GM19452 (cell line): ENCODE data around the gene MISP.

Source experiments
- ATAC-seq: cut with Tn5 transposase; IDR thresholded peaks from one replicate; pipeline ENCODE4 v1.9.1; 2021; ENCODE audit not compliant: unreplicated experiment

The MISP gene

DNA sequence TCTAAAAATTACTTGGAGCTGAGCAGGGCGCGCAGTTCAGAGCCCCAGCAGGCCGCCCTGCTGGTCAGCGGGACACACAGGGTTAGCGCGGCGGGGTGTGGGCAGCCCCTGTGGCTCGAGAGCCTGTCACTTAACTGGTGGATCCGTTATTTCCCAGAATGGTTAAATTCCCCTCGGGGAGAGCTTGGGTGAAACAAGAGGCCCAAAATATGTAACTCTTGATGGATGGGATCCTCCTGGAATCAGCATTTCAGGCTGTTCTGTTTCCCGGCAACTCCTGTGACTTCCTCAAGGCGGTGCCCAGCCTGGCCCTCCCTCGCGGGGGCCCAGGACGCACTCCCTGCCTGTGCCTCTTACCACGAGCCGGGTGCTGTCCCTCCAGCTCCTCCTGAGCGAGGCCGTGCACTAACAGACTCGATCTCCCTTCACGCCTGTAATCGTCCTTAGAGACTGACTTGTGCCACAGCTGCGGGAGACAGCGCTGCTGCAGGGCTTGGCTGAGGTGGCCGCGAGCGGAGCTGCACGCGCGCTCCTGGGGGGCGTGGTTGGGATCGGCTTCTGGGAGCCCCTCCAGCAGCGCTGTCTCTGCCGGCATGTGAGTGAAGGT is 56.0 kb downstream of the MISP start:
- no peak for ATAC-seq

GRCh38 chr19:807627-808422 is 56.9 kb downstream of the MISP start:
- no peak for ATAC-seq

GRCh38 chr19:808423-808775 is 57.5 kb downstream of the MISP start:
- ATAC-seq = no peak

DNA sequence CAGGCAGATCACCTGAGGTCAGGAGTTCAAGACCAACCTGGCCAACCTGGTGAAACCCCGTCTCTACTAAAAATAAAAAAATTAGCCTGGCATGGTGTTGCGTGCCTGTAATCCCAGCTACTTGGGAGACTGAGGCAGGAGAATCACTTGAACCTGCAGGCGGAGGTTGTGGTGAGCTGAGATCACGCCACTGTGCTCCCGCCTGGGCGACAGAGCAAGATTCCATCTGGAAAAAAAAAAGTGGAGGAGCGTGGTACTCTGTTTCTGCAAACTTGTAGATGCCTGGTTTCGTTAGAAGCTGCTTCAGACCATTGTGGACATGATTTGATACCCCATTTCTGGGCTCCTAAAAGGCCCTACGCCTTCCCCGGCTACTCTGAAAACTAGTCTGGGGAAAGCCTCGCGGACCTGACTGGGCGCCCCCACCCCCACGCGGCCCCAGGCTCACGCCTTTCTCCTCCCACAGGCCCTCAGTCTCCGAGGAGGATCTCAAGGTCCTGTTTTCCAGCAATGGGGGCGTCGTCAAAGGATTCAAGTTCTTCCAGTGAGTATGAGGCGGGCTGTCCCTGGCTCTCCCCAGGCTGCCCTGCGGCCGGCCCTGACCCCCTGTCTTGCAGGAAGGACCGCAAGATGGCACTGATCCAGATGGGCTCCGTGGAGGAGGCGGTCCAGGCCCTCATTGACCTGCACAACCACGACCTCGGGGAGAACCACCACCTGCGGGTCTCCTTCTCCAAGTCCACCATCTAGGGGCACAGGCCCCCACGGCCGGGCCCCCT is 59.4 kb downstream of the MISP start:
- ATAC-seq = no peak

DNA sequence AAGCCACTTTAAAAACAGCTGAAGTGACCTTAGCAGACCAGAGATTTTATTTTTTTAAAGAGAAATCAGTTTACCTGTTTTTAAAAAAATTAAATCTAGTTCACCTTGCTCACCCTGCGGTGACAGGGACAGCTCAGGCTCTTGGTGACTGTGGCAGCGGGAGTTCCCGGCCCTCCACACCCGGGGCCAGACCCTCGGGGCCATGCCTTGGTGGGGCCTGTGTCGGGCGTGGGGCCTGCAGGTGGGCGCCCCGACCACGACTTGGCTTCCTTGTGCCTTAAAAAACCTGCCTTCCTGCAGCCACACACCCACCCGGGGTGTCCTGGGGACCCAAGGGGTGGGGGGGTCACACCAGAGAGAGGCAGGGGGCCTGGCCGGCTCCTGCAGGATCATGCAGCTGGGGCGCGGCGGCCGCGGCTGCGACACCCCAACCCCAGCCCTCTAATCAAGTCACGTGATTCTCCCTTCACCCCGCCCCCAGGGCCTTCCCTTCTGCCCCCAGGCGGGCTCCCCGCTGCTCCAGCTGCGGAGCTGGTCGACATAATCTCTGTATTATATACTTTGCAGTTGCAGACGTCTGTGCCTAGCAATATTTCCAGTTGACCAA is 60.1 kb downstream of the MISP start:
- no peak for ATAC-seq

DNA sequence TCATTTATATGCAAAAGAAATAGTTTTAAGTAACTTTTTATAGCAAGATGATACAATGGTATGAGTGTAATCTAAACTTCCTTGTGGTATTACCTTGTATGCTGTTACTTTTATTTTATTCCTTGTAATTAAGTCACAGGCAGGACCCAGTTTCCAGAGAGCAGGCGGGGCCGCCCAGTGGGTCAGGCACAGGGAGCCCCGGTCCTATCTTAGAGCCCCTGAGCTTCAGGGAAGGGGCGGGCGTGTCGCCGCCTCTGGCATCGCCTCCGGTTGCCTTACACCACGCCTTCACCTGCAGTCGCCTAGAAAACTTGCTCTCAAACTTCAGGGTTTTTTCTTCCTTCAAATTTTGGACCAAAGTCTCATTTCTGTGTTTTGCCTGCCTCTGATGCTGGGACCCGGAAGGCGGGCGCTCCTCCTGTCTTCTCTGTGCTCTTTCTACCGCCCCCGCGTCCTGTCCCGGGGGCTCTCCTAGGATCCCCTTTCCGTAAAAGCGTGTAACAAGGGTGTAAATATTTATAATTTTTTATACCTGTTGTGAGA is 60.7 kb downstream of the MISP start:
- no peak for ATAC-seq

- ATAC-seq = no peak
Observed at GRCh38 chr19:812049-812746, 61.3 kb downstream of the MISP start.

- ATAC-seq = no peak
Observed at GRCh38 chr19:812747-813218, 61.9 kb downstream of the MISP start.

DNA sequence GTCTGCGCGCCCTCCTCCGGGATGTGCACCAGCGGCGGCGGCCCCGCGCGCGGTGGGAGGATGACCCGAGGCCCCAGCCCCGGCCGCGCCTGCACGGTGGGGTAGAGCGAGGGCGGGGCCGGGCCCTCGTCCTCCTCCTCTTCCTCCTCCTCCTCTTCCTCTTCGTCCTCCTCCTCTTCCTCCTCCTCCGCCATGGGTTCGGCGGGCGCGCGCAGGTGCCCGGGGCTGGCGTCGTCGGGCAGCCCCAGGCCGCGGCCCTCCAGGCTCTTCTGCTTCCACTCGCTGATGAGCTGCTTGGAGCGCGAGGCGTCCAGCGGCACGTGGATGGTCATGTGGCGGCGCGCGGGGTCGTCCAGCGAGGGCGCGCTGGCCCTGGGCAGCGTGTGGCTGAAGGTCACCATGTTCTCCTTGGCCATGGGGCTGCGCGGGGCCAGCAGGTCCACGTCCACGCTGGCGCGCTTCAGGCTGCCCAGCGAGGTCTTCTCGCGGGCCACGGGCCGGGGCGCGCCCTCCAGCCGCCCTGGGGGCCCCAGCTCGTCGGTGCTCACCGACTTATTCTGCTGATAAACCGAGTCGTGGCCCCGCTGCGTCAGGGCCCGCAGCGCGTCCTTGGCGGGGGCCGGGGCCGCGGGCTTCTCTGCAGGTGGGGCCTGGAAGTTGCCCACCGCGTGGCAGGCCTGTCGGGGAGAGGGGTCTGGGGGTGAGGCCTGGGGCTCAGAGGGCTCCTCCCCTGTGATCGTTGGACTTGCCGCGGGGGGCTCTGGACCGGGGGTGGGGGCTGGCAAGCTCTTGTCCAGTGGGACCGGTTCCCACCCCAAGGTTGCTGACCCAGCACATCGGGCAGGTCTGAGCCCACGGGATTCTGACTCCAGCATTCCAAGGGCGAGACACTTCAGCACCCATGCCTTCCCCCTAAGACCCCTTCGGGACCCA is 62.6 kb downstream of the MISP start:
- no peak for ATAC-seq
